Left renal pelvis (tissue), 4 donors: Measurements from ENCODE around the gene SAXO1. TPM values are rescaled to one million over a fixed set of nuclear protein-coding genes. Genes with fewer than 3 reads are reported as not detected.
"Not testable (repeated sequence)": the region's sequence is repeated elsewhere in the genome, so short reads cannot be mapped to it uniquely, and the experiment has no call there.

ENCODE experiments used
- DNase-seq, 4 donors: peaks; one replicate each; pipeline ENCODE4 v3.0.0-alpha.2; 2013; ENCODE audit warnings: low read depth in 4 of 4, low spot score in 3 of 4
- polyA plus RNA-seq, 4 donors: library from polyadenylated mRNA; unstranded; fragments of 120-200 nt; gene quantifications; one replicate each; pipeline ENCODE4 v1.2.1, GENCODE V29; 2013; ENCODE audit not compliant: insufficient read length in 4 of 4

Gene SAXO1
- polyA plus RNA-seq, 4 donors: 0.12 to 0.46 (median 0.23) TPM

DNA sequence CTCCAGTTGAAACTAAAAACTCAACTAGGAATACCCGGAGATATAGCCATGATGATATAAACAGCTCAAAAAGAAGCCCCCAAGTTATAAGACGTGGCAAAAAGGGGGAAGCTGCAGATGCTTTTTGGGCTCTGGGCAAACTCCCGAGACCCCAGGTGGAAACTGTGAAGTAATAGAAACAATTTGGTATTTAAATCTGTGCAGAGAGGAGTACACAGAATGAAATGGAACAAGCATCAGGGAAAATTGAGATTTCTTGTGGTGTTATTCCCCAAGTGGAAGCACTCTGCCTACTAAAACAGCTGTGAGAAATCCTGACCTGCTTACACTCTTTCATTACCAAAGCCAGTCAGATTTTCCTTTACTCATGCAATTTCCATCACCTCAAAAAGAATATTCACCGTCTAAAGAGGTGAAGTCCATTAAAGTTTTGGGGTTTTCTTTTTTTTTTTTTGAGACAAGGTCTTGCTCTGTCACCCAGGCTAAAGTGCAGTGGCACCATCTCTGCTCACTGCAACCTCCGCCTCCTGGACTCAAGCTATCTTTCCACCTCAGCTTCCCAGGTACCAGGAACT, 23.5 kb downstream of the SAXO1 start:
- no peak for DNase-seq

DNA sequence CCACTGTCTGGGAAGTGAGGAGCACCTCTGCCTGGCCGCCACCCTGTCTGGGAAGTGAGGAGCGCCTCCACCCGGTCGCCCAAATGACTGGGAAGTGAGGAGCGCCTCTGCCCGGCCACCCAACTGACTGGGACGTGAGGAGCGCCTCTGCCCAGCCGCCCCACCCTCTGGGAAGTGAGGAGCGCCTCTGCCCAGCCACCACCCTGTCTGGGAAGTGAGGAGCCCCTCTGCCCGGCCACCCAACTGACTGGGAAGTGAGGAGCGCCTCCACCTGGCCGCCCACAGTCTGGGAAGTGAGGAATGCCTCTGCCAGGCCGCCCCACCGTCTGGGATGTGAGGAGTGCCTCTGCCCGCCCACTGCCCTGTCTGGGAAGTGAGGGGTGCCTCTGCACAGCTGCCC, 32.9 kb downstream of the SAXO1 start:
- no peak for DNase-seq

DNA sequence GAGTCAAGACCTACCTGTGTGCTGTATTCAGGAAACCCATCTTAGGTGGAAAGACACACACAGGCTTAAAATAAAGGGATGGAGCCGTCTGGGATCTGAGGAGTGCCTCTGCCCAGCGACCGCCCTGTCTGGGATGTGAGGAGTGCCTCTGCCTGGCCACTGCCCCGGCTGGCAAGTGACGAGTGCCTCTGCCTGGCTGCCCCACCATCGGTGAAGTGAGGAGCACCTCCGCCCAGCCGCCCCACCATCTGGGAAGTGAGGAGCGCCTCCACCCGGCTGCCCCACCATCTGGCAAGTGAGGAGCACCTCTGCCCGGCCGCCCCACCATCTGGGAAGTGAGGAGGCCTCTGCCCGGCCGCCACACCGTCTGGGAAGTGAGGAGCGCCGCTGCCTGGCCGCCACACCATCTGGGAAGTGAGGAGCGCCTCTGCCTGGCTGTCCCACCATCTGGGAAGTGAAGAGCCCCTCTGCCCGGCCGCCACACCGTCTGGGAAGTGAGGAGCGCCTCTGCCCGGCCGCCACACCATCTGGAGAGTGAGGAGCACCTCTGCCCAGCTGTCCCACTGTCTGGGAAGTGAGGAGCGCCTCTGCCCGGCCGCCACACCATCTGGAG, 33.7 kb downstream of the SAXO1 start:
- no peak for DNase-seq

DNA sequence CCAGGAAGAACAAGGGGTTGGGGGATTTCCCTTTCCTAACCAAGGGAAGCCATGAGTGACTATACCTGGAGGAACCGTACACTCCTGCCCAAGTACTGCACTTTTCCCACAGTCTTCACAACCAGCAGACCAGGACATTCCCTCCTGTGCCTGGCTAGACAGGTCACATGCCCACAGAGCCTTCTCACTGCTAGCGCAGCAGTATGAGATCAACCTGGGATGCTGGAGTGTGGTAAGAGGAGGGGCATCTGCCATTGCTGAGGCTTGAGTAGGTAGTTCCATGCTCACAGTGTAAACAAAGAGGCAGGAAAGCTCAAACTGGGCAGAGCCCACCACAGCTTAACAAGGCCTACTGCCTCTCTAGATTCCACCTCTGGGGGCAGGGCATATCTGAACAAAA, 35.9 kb downstream of the SAXO1 start:
- DNase-seq: no peak

DNA sequence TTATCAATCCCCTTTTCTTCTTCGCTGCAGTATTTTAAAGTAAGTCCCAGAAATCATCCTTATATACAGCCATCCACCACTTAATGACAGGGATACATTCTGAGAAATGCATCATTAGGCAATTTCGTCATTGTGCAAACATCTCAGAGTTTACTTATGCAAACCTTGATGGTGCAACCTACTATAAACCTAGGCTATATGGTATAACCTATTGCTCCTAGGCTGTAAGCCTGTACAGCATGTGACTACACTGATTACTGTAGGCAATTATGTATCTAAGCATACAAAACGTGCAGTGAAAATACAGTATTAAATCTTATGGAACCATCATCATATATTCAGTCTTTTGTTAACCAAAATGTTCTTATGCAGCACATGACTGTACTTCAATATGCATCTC, 36.8 kb downstream of the SAXO1 start:
- DNase-seq: no peak

DNA sequence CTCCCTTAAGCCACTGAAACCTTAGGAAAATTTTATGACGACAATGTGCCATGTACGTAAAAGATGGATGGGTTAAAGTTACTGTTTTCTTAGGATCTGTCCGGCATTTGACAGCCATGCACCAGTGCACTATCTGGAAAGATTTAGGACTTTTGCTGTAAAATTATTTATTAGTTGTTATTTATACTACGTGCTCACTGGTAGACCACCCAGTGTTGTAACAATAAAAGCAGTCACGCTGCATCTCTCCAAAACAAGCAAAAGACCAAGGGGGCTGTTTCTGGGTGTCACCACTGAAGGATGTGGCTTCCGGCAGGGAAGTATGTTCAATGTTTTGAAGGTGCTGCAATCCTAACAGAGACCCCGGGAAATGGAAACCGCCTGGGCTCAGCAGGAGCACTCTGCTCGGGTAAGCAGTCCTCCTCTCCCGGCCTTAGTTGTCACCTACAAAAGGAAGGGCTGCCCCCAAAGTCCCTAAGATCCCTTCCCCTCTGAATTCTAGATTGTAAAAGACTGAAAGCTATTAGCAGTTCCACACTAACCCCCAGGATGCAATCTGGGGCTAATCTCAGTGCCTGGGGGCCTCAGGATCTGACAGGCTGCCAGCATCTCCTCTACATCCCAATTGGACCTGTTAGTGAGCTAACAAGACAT, 38.6 kb downstream of the SAXO1 start:
- DNase-seq: no peak

DNA sequence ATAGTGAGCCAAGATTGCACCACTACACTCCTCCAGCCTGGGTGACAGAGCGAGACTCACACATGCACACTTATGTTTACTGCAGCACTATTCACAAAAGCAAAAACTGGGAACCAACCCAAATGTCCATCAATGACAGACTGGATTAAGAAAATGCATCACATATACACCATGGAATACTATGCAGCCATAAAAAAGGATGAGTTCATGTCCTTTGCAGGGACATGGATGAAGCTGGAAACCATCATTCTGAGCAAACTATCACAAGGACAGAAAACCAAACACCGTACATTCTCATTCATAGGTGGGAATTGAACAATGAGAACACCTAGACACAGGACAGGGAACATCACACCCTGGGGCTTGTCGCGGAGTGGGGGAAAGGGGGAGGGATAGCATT, 41.8 kb downstream of the SAXO1 start:
- DNase-seq: not testable (repeated sequence)

DNA sequence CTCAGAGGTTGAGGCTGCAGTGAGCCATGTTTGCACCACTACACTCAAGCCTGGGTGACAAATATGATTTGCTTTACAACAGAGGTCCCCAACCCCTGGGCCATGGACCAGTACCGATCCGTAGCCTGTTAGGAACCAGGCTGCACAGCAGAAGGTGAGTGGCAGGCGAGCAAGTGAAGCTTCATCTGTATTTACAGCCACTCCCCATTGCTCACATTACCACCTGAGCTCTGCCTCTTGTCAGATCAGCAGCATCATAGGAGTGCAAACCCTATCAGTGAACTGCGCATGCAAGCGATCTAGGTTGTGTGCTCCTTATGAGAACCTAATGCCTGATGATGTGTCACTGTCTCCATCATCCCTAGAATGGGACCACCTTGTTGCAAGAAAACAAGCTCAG, 42.5 kb downstream of the SAXO1 start:
- DNase-seq: no peak

DNA sequence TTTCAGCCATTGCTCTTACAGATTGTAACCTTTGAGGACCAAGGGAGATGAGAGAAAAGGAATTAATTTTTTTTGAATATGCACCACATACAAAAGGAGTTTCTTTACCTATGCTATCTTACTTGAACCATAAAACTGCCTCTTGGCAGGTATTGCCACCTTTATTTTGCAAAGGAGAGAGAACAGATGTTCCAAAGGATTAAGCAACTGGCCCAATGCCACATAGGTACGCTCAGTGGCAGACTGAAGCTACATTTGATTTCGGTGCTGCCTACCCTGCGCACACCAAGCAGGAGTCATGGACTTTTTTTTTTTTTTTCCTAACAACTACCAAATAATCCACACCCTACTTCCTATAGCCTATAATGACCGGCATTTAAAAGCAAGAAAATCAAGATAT, 43.1 kb downstream of the SAXO1 start:
- no peak for DNase-seq

DNA sequence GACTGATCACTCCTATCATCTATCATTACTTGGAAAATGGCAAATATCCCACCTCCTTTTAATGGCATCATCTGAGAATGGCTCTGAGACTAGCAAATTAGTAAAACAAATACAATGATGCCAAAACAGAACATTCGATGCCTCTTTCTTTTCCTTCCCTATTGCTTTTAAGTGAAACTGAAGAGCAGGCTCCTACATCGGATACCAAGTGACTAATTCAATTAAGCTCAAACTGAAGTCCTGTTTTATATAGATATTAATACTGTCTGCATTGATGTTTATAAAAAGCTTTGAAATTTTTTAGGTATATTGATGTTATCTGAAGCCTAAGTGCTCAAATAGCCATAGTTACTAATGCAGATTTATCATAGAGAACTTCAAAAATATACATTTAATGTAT, 43.9 kb downstream of the SAXO1 start:
- no peak for DNase-seq

DNA sequence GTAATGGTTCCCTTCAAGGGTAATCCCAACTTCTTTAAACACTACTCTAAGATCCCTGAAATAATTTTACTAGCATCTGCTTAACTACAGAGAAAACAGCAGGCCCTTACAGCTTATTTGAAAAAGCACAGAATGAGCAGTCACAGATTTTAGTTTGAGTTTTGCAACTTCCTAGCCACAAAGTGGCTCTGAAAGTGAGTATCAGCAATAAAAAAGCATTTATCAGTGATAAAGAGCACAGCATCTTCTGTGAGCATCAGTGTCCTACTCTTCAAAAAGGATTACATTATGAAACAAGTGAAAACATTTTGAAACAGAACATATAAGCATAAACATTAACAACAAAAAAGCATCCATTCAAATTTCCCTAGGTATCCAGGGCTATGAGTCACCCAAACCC, 45.0 kb downstream of the SAXO1 start:
- DNase-seq: no peak

DNA sequence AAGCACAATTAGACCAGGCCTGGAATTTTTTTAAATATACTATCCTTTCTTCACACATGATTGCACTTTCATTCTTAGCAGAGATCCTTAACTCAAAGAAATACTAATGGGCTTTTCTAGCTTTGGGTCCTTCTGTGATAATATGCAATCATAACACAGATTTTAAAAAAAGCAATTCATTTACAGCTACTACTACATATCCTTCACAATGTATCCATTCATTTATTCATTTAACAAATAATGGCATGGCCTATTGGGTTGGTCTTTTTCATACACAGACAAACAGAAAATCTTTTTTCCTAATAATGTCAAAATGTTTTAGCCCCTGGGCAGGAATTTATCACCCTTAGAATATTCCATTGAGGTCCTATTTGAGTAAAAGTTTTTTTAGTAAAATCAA, 47.0 kb downstream of the SAXO1 start:
- DNase-seq: no peak

DNA sequence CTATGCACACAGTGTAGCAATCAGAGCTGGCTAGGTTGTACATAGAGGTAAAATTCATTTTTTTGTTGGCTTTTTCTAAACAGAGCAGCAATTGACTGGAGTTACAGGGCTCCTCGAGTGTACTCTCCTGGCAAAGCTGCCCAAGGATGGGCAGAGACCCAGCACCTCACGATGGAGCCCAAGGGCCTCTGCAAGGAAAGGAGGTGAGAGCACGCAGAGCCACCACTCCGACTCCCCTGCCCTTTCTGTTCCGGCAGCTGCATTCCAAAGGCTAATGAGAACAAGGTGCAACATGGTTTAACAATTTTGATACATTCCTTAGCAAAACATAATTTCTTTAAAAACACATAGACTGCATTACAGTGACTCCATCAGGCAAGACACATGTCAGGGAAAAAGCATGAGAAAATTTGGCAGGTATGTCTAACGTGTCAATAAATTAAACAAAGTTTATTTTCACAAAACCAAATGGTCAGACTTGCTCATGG, 47.5 kb downstream of the SAXO1 start:
- no peak for DNase-seq

DNA sequence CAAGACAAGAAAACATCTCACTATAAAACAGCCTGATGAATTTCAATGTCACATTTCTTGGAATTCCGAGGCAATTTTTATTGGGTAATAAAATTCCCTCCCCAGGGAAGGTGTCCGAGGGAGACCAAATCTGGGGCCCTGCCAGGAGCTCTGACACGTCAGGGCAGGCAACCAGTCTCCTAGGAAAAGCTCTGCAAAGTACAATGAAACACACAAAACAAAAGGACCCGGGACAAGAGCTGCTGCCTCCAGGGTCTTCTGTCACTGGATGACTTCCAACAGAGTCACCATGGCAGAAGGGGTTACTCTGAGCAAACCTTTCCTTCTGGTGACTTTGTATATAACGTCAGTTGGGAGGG, 50.8 kb downstream of the SAXO1 start:
- no peak for DNase-seq

DNA sequence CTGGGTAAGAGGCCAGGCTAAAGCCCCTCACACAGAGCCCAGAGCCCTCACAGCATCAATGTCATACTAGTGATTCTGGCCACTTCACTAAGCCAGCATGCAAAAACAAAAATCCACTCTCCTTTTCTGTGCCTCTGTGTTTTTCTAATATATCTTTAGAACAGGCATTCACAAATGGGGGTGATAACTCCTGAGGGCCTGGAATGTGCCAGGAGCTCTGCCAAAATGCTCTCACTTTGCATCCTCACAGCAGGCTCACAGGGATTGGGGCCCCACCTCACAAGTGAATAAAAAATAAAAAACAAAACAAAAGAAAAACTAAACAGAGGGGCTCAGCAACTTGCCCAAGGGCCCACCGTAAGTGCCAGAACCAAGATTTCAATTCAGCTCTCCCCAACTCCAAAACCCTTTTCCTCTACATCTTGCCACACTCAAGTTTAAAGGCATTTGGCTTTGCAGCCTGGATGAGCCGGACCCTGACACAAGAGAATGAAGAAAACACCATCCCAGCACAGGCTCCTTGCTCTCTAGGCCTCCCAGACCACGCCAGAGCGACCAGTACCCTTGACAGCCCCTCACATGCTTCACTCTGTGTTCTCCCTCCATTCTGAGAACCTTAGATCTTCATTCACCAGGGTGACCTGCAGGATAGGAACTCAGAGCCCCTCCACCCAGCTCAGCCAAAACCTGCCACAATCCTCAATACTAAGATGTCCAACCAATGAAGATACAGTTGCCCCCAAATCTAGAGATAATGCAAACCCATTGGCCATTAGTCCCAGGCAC, 51.3 kb downstream of the SAXO1 start:
- no peak for DNase-seq

DNA sequence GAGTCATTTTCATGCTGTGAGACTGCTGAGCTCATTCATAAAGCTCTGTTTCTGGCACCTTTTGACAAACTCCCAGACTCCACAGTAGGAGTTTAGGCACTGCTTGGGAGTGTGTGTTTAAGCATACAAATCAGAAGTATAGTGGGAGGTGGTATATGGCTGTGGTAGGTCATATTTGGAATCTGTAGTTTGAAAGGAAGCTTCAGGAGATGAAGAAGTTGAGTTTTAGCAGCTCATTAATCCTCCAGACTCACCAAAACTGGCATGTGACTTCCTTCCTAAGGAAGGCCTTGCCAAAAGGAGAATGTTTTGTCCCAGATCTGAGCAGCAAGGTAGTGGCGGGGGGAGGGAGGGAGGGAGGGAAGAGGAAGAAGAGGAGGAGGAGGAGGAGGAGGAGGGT, 52.8 kb downstream of the SAXO1 start:
- DNase-seq: no peak

DNA sequence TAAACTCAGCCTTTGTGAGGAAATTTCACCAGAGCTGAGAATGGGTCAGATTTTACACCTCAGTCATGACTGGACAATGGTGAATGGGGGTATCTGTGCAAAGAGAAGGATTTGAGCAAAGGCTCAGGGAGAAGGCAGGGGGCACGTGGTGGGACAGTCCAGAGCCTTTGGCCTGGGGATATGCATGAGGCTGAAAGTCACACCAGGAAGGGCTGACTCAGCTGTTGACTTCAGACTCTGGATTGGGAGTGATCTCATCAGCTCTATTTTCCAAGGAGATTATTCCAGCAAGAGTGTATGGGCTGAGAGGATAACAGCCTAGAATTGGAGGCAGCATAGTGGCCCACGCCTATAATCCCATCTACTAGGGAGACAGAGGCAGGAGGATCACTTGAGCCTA, 53.6 kb downstream of the SAXO1 start:
- no peak for DNase-seq

DNA sequence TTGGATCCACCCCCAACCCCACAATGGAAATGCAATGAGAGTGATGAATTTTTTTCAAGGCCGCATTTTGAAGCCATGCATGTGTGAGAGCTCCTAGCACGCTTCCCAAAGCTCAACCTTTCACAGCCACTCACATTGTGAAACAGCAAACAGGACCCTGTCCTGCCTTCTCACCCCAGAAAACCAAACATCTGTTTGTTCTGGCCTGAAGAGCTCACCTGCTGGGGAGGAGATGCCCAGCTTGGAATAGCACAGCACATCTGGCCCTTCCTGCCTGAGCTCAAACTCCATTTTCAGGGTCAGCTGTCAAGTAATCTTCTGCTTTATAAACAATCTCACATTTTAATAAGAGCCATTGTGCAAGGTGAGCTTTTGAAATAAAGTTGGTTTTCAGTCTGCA, 54.8 kb downstream of the SAXO1 start:
- DNase-seq: no peak

DNA sequence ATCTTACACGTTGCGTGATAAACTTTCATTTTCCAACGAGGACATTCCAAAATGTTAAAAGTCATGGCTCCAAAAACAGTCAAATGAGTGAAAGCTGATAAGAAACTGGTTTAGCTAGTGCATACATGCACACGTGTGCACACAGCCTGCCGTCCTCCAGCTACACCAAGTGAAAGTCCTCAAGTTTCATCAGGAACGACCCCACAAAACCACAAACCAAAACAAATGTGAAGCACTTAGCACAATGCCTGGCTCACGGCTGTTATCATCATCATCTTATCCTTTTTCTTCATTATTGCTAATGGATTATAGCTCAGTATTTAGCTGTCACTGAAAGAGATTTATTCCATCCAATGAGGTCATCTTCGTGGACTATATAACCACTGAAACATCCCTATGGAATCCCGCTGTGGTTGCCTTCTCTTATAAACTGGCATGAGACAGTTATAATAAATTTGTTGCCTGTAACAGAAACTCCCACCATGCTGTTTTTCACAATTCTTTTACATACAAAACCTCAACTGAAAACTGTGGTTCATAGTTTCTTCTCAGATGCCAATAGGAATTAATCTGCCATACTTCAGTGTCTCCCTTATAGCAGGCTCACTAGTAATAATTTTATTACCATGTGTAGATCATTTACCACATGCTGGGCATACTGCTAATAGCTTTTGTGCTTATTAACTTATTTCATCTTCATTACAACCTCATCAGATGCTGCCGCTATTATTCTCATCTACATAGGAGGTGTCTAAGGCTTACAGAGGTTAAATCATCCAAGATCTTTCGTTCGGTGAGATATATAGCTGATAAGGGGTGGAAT, 56.1 kb downstream of the SAXO1 start:
- no peak for DNase-seq

DNA sequence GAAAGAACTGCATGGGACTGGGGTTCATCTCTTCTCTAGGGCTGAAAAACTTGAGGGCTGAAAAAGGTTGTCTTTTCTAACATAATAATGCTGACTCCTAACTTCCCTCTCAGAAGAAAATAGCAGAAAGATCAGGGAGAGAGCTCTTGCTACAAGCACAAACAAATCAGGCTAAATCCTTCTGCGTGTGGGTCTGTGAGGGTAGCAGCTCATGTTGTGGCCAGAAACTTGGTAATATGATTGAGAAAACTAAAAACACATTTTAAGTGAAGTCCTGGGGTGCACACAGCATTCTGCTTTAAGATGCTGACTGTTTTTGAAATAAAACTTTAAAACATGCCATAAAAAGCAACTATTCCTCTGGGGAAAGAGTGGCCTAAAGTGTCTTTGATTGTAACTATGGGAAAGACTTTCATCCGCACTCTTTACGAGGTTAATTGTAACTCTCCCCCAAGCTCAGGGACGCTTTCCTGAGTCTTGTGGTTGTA, 56.7 kb downstream of the SAXO1 start:
- DNase-seq: no peak

DNA sequence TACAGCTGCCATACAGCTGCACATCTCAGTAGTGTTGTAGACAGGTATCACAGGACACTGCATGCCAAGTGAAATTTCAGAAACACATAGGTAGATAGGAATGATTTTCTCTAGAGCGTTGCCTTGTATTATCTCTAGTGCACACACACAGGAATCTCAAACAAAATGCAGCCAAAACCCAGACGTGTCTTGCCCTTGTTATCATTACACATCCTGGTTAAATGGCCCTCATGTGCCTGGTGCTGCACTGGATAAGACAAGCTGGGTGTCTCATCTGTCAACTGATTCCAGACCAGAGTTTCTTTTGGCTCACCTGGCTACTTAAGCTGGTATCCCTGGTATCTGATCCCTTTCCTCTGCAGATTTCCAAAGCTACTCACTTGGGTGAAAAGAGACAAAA, 59.7 kb downstream of the SAXO1 start:
- no peak for DNase-seq
